ENCODE results near the gene FGF22. TPM values are rescaled to one million over a fixed set of nuclear protein-coding genes. Genes with fewer than 3 reads are reported as not detected.
"Not testable (repeated sequence)": the region's sequence is repeated elsewhere in the genome, so short reads cannot be mapped to it uniquely, and the experiment has no call there.

FGF22 gene
- polyA plus RNA-seq, 2 donors = 0.53 to 0.86 TPM

DNA sequence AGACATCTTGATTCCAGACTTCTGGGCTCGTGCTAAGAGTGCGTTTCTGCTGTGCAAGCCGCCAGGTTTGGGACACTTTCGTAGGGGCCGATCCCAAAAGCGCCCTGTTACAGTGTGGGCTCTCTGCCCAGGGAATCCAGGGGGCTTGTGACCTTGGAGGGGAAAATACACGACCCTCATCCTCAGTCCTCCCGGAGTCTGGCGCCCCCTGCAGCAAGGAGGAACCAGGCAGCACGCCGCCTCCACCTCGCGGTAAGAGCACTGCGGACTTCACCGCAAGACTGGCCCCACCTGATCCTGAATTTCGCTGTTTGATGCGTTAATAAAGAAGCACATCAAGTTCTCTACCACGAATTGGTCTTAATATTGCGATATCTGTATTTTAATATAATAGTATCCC, 11.5 kb upstream of the FGF22 start:
- Histone ChIP-seq H3K36me3 (ENCODE audit: control insufficient read depth in 2 of 2, insufficient read depth in 2 of 2, low read length in 1 of 2) (peaks cover 0 to 39% of the 10 kb centered on the region in 2 donors), H3K27me3 (ENCODE audit: control insufficient read depth in 1 of 2, insufficient read depth in 2 of 2, low read length in 2 of 2) (no peaks in the 10 kb centered on the region), H3K27ac (ENCODE audit: low read depth in 2 of 2, low read length in 1 of 2) (no peak overlapping the region), H3K9me3 (ENCODE audit: control insufficient read depth in 2 of 2, insufficient read depth in 1 of 2, low read depth in 1 of 2, low read length in 1 of 2) (no peaks in the 10 kb centered on the region), H3K4me3 (ENCODE audit: low read depth in 1 of 2, low read length in 2 of 2) (no peak overlapping the region), H3K4me1 (ENCODE audit: control insufficient read depth in 2 of 2, insufficient read depth in 2 of 2, low read length in 1 of 2) (peaks cover 3 to 7% of the 10 kb centered on the region in 2 donors)
- 89 to 90% methylated on average over 19 of the region's 19 CpGs for WGBS, 2 donors

- WGBS, 2 donors = 77 to 80% methylated on average over 25 of the region's 25 CpGs
- H3K9me3 ChIP-seq (ENCODE audit: control insufficient read depth in 2 of 2, insufficient read depth in 1 of 2, low read depth in 1 of 2, low read length in 1 of 2); H3K27ac ChIP-seq (ENCODE audit: low read depth in 2 of 2, low read length in 1 of 2); H3K4me3 ChIP-seq (ENCODE audit: low read depth in 1 of 2, low read length in 2 of 2); H3K27me3 ChIP-seq (ENCODE audit: control insufficient read depth in 1 of 2, insufficient read depth in 2 of 2, low read length in 2 of 2): not testable (repeated sequence)
- Histone ChIP-seq H3K4me1 (ENCODE audit: control insufficient read depth in 2 of 2, insufficient read depth in 2 of 2, low read length in 1 of 2) (peaks cover 3 to 12% of the 10 kb centered on the region in 2 donors), H3K36me3 (ENCODE audit: control insufficient read depth in 2 of 2, insufficient read depth in 2 of 2, low read length in 1 of 2) (peaks cover 0 to 29% of the 10 kb centered on the region in 2 donors)
Observed at GRCh38 chr19:629515-629914, 10.2 kb upstream of the FGF22 start.

- peaks cover 0 to 23% of the 10 kb centered on the region in 2 donors for H3K36me3 ChIP-seq (ENCODE audit: control insufficient read depth in 2 of 2, insufficient read depth in 2 of 2, low read length in 1 of 2)
- no peaks in the 10 kb centered on the region for H3K9me3 ChIP-seq (ENCODE audit: control insufficient read depth in 2 of 2, insufficient read depth in 1 of 2, low read depth in 1 of 2, low read length in 1 of 2)
- 92 to 93% methylated on average over 30 of the region's 30 CpGs for WGBS, 2 donors
- H3K27ac ChIP-seq (ENCODE audit: low read depth in 2 of 2, low read length in 1 of 2) = no peak overlapping the region
- H3K4me1 ChIP-seq (ENCODE audit: control insufficient read depth in 2 of 2, insufficient read depth in 2 of 2, low read length in 1 of 2) = peaks cover 3 to 12% of the 10 kb centered on the region in 2 donors
- H3K4me3 ChIP-seq (ENCODE audit: low read depth in 1 of 2, low read length in 2 of 2) = no peak overlapping the region
- H3K27me3 ChIP-seq (ENCODE audit: control insufficient read depth in 1 of 2, insufficient read depth in 2 of 2, low read length in 2 of 2) = no peaks in the 10 kb centered on the region
Observed at GRCh38 chr19:629961-630714, 9.5 kb upstream of the FGF22 start.

DNA sequence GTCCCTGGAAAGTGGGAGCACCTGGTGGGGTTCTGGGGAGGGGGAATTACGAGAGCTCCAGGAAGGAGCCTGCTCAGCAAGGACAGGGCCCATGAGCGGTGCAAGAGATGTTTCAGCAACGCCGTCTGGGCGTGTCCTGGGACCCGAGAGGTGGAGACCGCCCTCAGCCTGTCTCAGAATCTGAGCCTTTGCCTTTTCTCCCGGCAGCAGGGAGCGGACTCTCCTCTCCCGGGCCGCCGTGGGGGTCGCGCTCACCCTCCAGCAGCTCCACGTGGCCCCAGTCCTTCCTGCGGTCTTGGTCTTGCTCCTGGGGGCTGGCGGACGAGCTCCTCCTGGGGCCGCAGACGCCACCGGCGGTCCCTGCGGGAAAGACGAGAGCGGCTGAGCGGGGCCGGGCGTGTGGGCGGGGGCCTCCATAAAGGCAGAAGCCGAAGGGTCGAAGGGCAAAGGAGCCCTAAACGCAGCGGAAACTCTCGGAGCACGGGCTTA, 7.1 kb upstream of the FGF22 start:
- peak overlapping the region in 1 of 2 donors; percentile 53 for H3K27ac ChIP-seq (ENCODE audit: low read depth in 2 of 2, low read length in 1 of 2)
- peak overlapping the region; percentile 75 to 82 for H3K4me3 ChIP-seq (ENCODE audit: low read depth in 1 of 2, low read length in 2 of 2)
- peaks cover 0 to 21% of the 10 kb centered on the region in 2 donors for H3K36me3 ChIP-seq (ENCODE audit: control insufficient read depth in 2 of 2, insufficient read depth in 2 of 2, low read length in 1 of 2)
- no peaks in the 10 kb centered on the region for H3K9me3 ChIP-seq (ENCODE audit: control insufficient read depth in 2 of 2, insufficient read depth in 1 of 2, low read depth in 1 of 2, low read length in 1 of 2)
- H3K27me3 ChIP-seq (ENCODE audit: control insufficient read depth in 1 of 2, insufficient read depth in 2 of 2, low read length in 2 of 2) = no peaks in the 10 kb centered on the region
- peaks cover 3 to 12% of the 10 kb centered on the region in 2 donors for H3K4me1 ChIP-seq (ENCODE audit: control insufficient read depth in 2 of 2, insufficient read depth in 2 of 2, low read length in 1 of 2)
- 1 to 6% methylated on average over 33 to 35 of the region's 35 CpGs for WGBS, 2 donors

DNA sequence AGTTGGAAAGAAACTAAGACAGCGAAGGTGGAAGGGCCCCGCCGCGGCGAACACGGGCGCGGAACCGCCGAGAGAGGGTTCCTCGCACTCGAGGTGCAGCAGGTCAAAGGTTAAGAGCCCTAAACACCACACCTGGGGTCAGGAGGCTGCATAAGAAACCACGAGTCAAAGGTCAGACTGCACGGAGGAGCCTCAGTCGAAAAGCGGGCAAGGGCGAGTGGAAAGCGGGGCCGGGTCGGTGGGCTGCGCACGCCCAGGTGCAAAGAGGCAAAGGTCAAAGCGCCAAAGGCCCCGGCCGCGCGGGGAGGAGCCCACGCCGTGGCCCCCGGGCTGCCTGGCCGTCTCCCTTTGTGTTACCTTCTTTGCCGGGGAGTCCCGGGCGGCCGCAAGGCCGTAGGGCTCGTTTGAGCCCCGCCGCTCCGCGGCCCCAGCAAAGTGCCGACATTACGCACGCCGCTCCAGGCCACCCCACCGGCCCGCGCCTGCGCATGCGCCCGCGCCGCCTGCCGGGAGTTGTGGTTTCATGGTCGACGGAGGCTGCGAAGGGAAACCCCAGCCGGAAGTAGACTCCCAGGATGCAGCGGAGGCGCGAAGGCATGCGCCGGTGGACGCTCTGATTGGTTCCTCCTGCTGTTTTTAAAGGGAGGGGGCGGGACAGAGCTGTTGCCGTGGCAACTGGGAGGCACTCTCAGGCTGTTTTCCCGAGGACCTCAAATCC, 6.5 kb upstream of the FGF22 start, which contains the start of gene POLRMT:
TSS of gene POLRMT (minus strand) at position 470 of the 718 bp plus-strand sequence. CDS start at position 445, 25 bp downstream.
- H3K4me1 ChIP-seq (ENCODE audit: control insufficient read depth in 2 of 2, insufficient read depth in 2 of 2, low read length in 1 of 2) = peaks cover 3 to 12% of the 10 kb centered on the region in 2 donors
- no peaks in the 10 kb centered on the region for H3K9me3 ChIP-seq (ENCODE audit: control insufficient read depth in 2 of 2, insufficient read depth in 1 of 2, low read depth in 1 of 2, low read length in 1 of 2)
- H3K4me3 ChIP-seq (ENCODE audit: low read depth in 1 of 2, low read length in 2 of 2) = peak within 1 kb of the TSS; percentile 75 to 82
- H3K27ac ChIP-seq (ENCODE audit: low read depth in 2 of 2, low read length in 1 of 2) = peak within 1 kb of the TSS; percentile 48 to 53
- H3K36me3 ChIP-seq (ENCODE audit: control insufficient read depth in 2 of 2, insufficient read depth in 2 of 2, low read length in 1 of 2) = peaks cover 0 to 17% of the 10 kb centered on the region in 2 donors
- H3K27me3 ChIP-seq (ENCODE audit: control insufficient read depth in 1 of 2, insufficient read depth in 2 of 2, low read length in 2 of 2) = no peaks in the 10 kb centered on the region
- WGBS, 2 donors = 0% methylated on average over 60 to 67 of the region's 67 CpGs

DNA sequence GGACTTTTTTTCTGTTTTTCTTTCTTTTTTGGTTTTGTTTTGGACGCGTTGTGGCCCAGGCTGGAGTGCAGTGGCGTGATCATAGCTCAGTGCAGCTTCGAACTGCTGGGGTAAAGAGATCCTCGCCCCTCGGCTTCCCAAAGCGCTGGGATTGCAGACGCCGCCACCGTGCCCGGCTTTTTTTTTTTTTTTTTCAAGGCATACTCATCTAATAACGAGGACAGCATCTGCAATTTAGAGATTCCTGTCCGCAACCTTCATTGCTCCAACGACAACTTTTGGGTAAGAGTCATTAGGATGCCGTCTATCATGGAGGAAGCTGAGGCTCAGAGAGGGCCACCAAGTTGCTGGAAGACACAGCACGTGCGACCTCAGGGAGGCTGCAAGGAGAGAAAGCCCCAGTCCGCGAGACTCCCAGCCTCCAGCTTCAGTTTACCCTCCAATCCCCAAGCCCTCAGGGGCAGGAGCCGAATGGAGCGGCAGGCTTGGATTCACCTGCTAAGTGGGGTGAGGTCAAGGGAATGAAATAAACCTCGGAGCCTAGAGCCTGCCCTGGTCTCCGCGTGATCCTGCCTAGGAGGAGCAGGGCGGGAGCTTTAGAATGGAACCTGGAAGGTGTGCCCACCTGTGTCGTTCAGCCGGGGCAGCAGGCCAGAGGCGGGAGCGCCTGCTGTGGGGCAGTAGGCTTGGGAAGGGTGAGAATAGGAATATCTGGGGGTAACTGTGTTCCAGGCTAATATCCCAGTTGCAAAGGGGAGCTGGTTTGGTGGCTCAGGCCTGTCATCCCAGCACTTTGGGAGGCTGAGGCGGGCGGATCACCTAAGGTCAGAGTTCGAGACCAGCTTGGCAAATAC, 5.7 kb upstream of the FGF22 start:
- Histone ChIP-seq H3K4me3 (ENCODE audit: low read depth in 1 of 2, low read length in 2 of 2) (peak overlapping the region; percentile 54 to 75), H3K36me3 (ENCODE audit: control insufficient read depth in 2 of 2, insufficient read depth in 2 of 2, low read length in 1 of 2) (peaks cover 0 to 14% of the 10 kb centered on the region in 2 donors), H3K9me3 (ENCODE audit: control insufficient read depth in 2 of 2, insufficient read depth in 1 of 2, low read depth in 1 of 2, low read length in 1 of 2) (no peaks in the 10 kb centered on the region), H3K4me1 (ENCODE audit: control insufficient read depth in 2 of 2, insufficient read depth in 2 of 2, low read length in 1 of 2) (peaks cover 6 to 15% of the 10 kb centered on the region in 2 donors), H3K27ac (ENCODE audit: low read depth in 2 of 2, low read length in 1 of 2) (peak overlapping the region in 1 of 2 donors; percentile 48), H3K27me3 (ENCODE audit: control insufficient read depth in 1 of 2, insufficient read depth in 2 of 2, low read length in 2 of 2) (no peaks in the 10 kb centered on the region)
- WGBS, 2 donors = 21 to 23% methylated on average over 32 of the region's 32 CpGs

DNA sequence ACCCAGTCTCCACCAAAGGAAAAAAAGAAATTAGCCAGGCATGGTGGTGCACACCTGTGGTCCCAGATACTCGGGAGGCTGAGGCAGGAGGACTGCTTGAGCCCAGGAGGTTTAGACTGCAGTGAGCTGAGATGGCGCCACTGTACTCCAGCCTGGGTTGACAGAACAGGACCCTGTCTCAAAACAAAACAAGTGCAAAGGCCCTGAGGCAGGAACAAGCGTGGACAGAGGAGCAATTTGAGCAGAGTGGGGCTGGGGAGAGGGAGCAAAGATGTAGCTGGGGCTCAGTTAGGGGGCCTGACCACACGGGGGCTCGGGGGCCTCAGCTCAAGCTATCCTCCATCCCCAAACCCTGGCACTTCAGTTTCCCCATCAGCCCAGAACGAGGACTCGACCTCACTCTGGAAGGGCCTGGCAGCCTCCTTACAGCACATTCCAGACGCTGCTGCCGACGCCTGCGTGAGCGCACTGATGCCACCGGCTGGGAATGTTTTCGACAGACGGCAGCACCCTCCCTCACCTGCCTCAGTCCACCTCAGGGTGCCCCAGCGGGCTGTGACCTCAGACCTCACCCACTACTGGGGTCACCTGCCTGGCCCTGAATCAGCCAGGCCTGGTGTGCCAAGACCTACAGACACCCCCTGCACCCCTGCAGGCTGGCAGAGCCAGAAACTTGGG, 4.6 kb upstream of the FGF22 start:
- WGBS, 2 donors = 84 to 90% methylated on average over 16 of the region's 16 CpGs
- peaks cover 9 to 20% of the 10 kb centered on the region in 2 donors for H3K4me1 ChIP-seq (ENCODE audit: control insufficient read depth in 2 of 2, insufficient read depth in 2 of 2, low read length in 1 of 2)

DNA sequence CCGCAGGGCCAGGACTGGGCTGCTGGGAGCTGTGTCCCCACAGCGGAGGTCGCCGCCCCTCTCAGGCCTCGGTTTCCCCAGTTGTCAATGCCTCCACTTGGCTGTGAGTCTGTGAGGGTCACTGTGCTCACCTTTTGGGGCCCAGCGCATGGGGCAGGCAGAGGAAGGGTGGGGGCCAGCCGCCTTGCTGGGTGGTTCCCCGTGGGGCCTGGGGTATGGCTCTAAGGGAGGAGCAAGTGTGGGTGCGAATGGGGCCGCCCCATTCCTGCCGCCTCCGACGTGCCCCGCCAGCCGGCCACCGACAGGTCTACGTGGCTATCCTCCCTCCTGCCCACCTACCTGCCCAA, 800 bp upstream of the FGF22 start:
- H3K27me3 ChIP-seq (ENCODE audit: control insufficient read depth in 1 of 2, insufficient read depth in 2 of 2, low read length in 2 of 2) = no peaks in the 10 kb centered on the region

More for the DNA sequence above, 4.6 kb upstream of the FGF22 start:
- Histone ChIP-seq H3K27me3 (ENCODE audit: control insufficient read depth in 1 of 2, insufficient read depth in 2 of 2, low read length in 2 of 2) (no peaks in the 10 kb centered on the region), H3K36me3 (ENCODE audit: control insufficient read depth in 2 of 2, insufficient read depth in 2 of 2, low read length in 1 of 2) (peaks cover 0 to 3% of the 10 kb centered on the region in 2 donors), H3K9me3 (ENCODE audit: control insufficient read depth in 2 of 2, insufficient read depth in 1 of 2, low read depth in 1 of 2, low read length in 1 of 2) (peaks cover 0 to 3% of the 10 kb centered on the region in 2 donors), H3K4me3 (ENCODE audit: low read depth in 1 of 2, low read length in 2 of 2) (no peak overlapping the region), H3K27ac (ENCODE audit: low read depth in 2 of 2, low read length in 1 of 2) (no peak overlapping the region)

More for the DNA sequence above, 800 bp upstream of the FGF22 start:
- Histone ChIP-seq H3K4me3 (ENCODE audit: low read depth in 1 of 2, low read length in 2 of 2) (peak overlapping the region; percentile 38 to 43), H3K9me3 (ENCODE audit: control insufficient read depth in 2 of 2, insufficient read depth in 1 of 2, low read depth in 1 of 2, low read length in 1 of 2) (peaks cover 0 to 3% of the 10 kb centered on the region in 2 donors), H3K36me3 (ENCODE audit: control insufficient read depth in 2 of 2, insufficient read depth in 2 of 2, low read length in 1 of 2) (peaks cover 0 to under 1% of the 10 kb centered on the region in 2 donors), H3K4me1 (ENCODE audit: control insufficient read depth in 2 of 2, insufficient read depth in 2 of 2, low read length in 1 of 2) (peaks cover 6 to 19% of the 10 kb centered on the region in 2 donors), H3K27ac (ENCODE audit: low read depth in 2 of 2, low read length in 1 of 2) (no peak overlapping the region)
- 60 to 66% methylated on average over 16 to 17 of the region's 17 CpGs for WGBS, 2 donors

Measured in esophagus (tissue), 2 donors.